ENCODE results near the gene PALM3.

DNA sequence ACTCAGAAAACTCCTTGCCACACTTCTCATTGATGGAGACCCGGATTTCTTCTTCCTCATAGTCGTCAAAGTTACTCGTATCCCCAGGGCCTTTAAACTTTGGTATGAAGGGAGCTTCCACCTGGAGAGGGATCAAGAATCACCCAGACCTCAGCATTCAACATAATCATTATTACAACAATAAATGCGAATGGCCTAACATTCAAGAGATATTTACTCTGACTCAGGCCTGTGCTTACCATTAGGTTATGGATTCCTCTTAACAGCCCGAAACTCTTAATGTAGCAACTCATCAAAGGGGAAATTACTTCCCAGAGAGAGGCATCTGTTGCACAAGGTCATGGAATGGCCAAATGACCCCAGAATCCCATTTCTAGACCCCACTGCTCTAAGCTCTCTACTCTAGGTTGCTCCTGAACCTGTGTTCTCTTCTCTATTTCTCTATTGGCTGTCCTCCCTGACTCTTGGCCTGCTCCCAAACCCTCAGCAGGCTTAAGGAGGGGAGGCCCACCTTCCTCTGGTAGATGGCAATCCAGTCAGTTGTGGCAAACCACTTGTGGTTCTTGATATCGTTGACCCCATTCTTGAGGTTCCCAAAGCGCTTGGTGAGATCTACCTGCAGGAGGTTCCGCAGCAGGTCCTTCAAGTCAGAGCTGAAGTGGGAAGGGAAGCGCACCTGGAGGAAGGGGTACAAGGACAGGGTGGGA is 31.4 kb upstream of the PALM3 start:
- TF ChIP-seq POLR2A (IDR thresholded peaks at IDR 0.05; ENCODE audit: low read depth, low read length) (no peak), POLR2AphosphoS5 (IDR thresholded peaks at IDR 0.05; ENCODE audit: low read depth, low read length) (no peak), TAF1 (IDR thresholded peaks at IDR 0.05; ENCODE audit: borderline replicate concordance, low read depth, low read length) (no peak)

Data from GM12892 (cell line).